Spleen (tissue), 10 donors: ENCODE results near the gene QPRT. TPM values are rescaled to one million over a fixed set of nuclear protein-coding genes. Genes with fewer than 3 reads are reported as not detected.

Experiments used
- polyA plus RNA-seq, 3 donors: library from polyadenylated mRNA; stranded (reverse); fragments of 200-250 nt; gene quantifications; one replicate each; pipeline ENCODE4 v1.2.1, GENCODE V29; 2013
- total RNA-seq, 7 donors: library from RNA; depleted of rRNA in 3 of 7; stranded (reverse); fragments of >200 nt in 3 of 7; fragmentation: NEBNext Ultra II Directional in 4 of 7; extraction: Animal tissue kit (Norgen Biotek cat#: 25700) in 4 of 7; gene quantifications; one replicate each; pipeline versions ENCODE4 v1.1.0 to v1.2.1, GENCODE V29; 2016 to 2021
- donor health status: healthy with polysubstance abuse.
- donor health status: DM: no; HTN: no; CAD: no; lungs with moderate emphysema.
- donor health status: DM: no; HTN: no; CAD: no.
- donor health status: Bipolar disorder and iron deficiency.
- donor health status: healthy.
- donor health status: DM: no; HTN: no; CAD: no.
- donor health status: DM: yes; HTN: yes; CAD: no.

QPRT gene
- total and polyA plus RNA-seq, 10 donors = 3.3 to 37.2 (median 13.3) TPM

Other genes starting within 250 kb of the QPRT start
- gene BOLA2, start 224.8 kb upstream of the QPRT start, total RNA-seq = 10 to 100 TPM in 4 of 7 donors, 1 to 10 TPM in 3; 6.5 to 25.1 (median 11.3) TPM
- 10 to 100 TPM; 27.8 to 43.9 (median 29.0) TPM for gene BOLA2, start 224.8 kb upstream of the QPRT start, polyA plus RNA-seq
- gene SLX1B, start 224.6 kb upstream of the QPRT start, total RNA-seq = 10 to 100 TPM in 6 of 7 donors, 1 to 10 TPM in 1; 8.3 to 59.7 (median 28.1) TPM
- gene SLX1B, start 224.6 kb upstream of the QPRT start, polyA plus RNA-seq = 10 to 100 TPM; 13.1 to 25.4 (median 25.1) TPM
- 10 to 100 TPM in 5 of 7 donors, 1 to 10 TPM in 2; 5.3 to 35.3 (median 16.3) TPM for gene SULT1A4, start 219.3 kb upstream of the QPRT start, total RNA-seq
- gene SULT1A4, start 219.3 kb upstream of the QPRT start, polyA plus RNA-seq = 10 to 100 TPM; 13.4 to 65.6 (median 27.0) TPM
- 100 to 1,000 TPM in 5 of 7 donors, 10 to 100 TPM in 2; 61.8 to 142 (median 130) TPM for gene NPIPB12, start 172.8 kb upstream of the QPRT start, total RNA-seq
- 100 to 1,000 TPM in 1 of 3 donors, 10 to 100 TPM in 2; 49.1 to 115 (median 56.6) TPM for gene NPIPB12, start 172.8 kb upstream of the QPRT start, polyA plus RNA-seq
- 10 to 100 TPM; 21.6 to 46.4 (median 28.7) TPM for gene SPN, start 15.9 kb upstream of the QPRT start, total RNA-seq
- 1 to 10 TPM; 3.9 to 9.1 (median 7.3) TPM for gene SPN, start 15.9 kb upstream of the QPRT start, polyA plus RNA-seq
- gene C16orf54, start 66.8 kb downstream of the QPRT start, total RNA-seq = 10 to 100 TPM; 34.5 to 46.0 (median 40.5) TPM
- 10 to 100 TPM; 15.6 to 21.0 (median 16.6) TPM for gene C16orf54, start 66.8 kb downstream of the QPRT start, polyA plus RNA-seq
- gene ZG16, start 99.1 kb downstream of the QPRT start, total RNA-seq = not detected
- gene ZG16, start 99.1 kb downstream of the QPRT start, polyA plus RNA-seq = under 1 TPM in 2 of 3 donors, not detected in 1; 0.06 to 0.07 TPM
- 10 to 100 TPM; 26.6 to 45.1 (median 36.2) TPM for gene KIF22, start 111.6 kb downstream of the QPRT start, total RNA-seq
- 10 to 100 TPM; 47.4 to 59.2 (median 56.4) TPM for gene KIF22, start 111.6 kb downstream of the QPRT start, polyA plus RNA-seq
- gene MAZ, start 127.3 kb downstream of the QPRT start, total RNA-seq = 100 to 1,000 TPM in 4 of 7 donors, 10 to 100 TPM in 3; 82.7 to 157 (median 125) TPM
- 100 to 1,000 TPM in 2 of 3 donors, 10 to 100 TPM in 1; 92.2 to 145 (median 100) TPM for gene MAZ, start 127.3 kb downstream of the QPRT start, polyA plus RNA-seq
- 1 to 10 TPM in 2 of 7 donors, under 1 TPM in 3, not detected in 2; 0.29 to 2.1 (median 0.77) TPM for gene PRRT2, start 133.0 kb downstream of the QPRT start, total RNA-seq
- gene PRRT2, start 133.0 kb downstream of the QPRT start, polyA plus RNA-seq = under 1 TPM; 0.15 to 0.67 (median 0.22) TPM
- 10 to 100 TPM; 17.3 to 43.9 (median 23.6) TPM for gene PAGR1, start 137.0 kb downstream of the QPRT start, total RNA-seq
- 10 to 100 TPM; 28.8 to 46.4 (median 37.9) TPM for gene PAGR1, start 137.0 kb downstream of the QPRT start, polyA plus RNA-seq
- 100 to 1,000 TPM; 103 to 200 (median 160) TPM for gene MVP, start 141.3 kb downstream of the QPRT start, total RNA-seq
- gene MVP, start 141.3 kb downstream of the QPRT start, polyA plus RNA-seq = 100 to 1,000 TPM in 1 of 3 donors, 10 to 100 TPM in 2; 72.3 to 153 (median 90.9) TPM
- gene CDIPT, start 184.0 kb downstream of the QPRT start, total RNA-seq = 10 to 100 TPM; 50.2 to 81.2 (median 68.9) TPM
- 10 to 100 TPM; 43.7 to 67.1 (median 53.1) TPM for gene CDIPT, start 184.0 kb downstream of the QPRT start, polyA plus RNA-seq
- gene SEZ6L2, start 220.4 kb downstream of the QPRT start, total RNA-seq = 1 to 10 TPM; 1.9 to 4.1 (median 2.7) TPM
- gene SEZ6L2, start 220.4 kb downstream of the QPRT start, polyA plus RNA-seq = 1 to 10 TPM in 1 of 3 donors, under 1 TPM in 2; 0.35 to 1.4 (median 0.54) TPM
- gene ASPHD1, start 221.3 kb downstream of the QPRT start, total RNA-seq = under 1 TPM in 3 of 7 donors, not detected in 4; 0.51 to 0.87 (median 0.66) TPM
- gene ASPHD1, start 221.3 kb downstream of the QPRT start, polyA plus RNA-seq = 1 to 10 TPM in 1 of 3 donors, under 1 TPM in 2; 0.28 to 1.6 (median 0.99) TPM
- 10 to 100 TPM; 20.7 to 59.3 (median 34.7) TPM for gene KCTD13, start 247.0 kb downstream of the QPRT start, total RNA-seq
- 10 to 100 TPM; 11.2 to 18.9 (median 15.3) TPM for gene KCTD13, start 247.0 kb downstream of the QPRT start, polyA plus RNA-seq